ENCODE results near the gene ZNF117. TPM values are rescaled to one million over a fixed set of nuclear protein-coding genes. Genes with fewer than 3 reads are reported as not detected.
"Not testable (repeated sequence)": the region's sequence is repeated elsewhere in the genome, so short reads cannot be mapped to it uniquely, and the experiment has no call there.

Gene ZNF117
- total and polyA plus RNA-seq, 2 donors (not counting 3 experiments of a cell fraction or from before 2014, with no cell fraction given), result 5.9 to 12.6 TPM

DNA sequence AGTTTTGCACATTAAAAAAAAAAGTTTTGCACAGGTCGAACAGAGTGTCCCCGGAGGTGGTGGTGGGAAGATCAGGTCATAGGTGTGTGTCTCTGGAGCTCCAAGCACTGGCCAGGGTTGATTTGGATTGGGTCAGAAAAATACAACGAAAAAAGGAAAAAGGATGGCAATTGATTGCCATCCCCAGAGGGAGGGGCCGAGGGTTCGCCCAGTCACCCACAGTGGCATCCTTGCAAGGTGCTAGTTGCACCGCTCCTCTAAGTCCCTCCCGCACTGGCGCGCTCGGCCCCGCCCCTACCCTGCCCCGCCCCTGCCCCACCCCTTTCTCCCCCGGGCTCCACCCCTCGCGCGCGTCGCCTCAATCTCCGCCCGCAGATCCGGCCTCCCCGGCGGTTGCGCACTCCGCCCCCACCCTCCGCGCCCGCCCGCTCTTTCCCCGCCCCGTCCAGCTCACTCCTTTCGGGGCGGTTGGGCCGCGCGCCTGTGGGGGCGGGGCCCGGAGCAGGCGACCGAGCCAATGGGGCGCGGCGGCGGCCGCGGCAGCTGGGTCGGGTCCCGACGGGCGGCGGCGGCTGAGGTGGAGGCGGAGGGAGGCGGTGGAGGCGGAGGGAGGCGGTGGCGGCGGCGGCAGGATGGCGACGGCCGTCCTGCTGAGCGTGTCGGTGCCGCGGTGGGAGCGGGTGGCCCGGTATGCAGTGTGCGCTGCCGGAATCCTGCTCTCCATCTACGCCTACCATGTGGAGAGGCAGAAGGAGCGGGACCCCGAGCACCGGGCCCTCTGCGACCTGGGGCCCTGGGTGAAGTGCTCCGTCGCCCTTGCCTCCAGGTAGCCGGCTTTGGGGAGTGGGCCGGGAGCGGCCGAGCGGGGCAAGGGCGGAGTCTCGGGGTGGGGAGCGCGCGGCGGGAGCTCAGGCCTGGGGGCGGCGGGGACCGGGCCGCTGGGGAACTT is 47.2 kb upstream of the ZNF117 start:
- H3K9me1 ChIP-seq (replicated peaks; ENCODE audit: control insufficient read depth, extremely low read depth, insufficient read depth, low read length), result no peaks in the 10 kb centered on the region
- intact Hi-C loops (cut with micrococcal nuclease), result loop anchor here (1.0 to 2.0 kb wide), 2 partner anchors 32 to 135 kb away; partner anchors contain the start of genes ERV3-1 and ZNF273
- DNase-seq (ENCODE audit: low read depth, low spot score) (peak; percentile 92), FAIRE-seq (peak; percentile 28)
- peaks cover 16% of the 10 kb centered on the region for H3K79me2 ChIP-seq (ENCODE audit: control insufficient read depth, insufficient read depth, low read length)
- H2AFZ ChIP-seq (ENCODE audit: low read depth, low read length), result peak overlapping the region; percentile 41
- dilution Hi-C loops (cut with MboI; ENCODE audit: extremely low pct_ligation_motif_present, low sequenced_read_pairs), result no loop called here
- H3K4me3 ChIP-seq (replicated peaks in 1 of 3; ENCODE audit: insufficient read depth in 1 of 3, low read depth in 1 of 3, low read length in 3 of 3), result peak overlapping the region in 2 of 3 experiments; percentile 3 to 67
- CTCF ChIA-PET, result no interaction called here
- peak overlapping the region; percentile 55 for H3K9ac ChIP-seq (replicated peaks; ENCODE audit: extremely low read depth, insufficient read depth, low read length)
- TF ChIP-seq POLR2AphosphoS5 (IDR thresholded peaks at IDR 0.05; ENCODE audit: insufficient read depth, low read depth, low read length), result peak; percentile 41
- TF ChIP-seq JUN (IDR thresholded peaks at IDR 0.05; ENCODE audit: borderline replicate concordance, insufficient read depth, insufficient read length, low read depth), result no peak
- TF ChIP-seq POLR2A (IDR thresholded peaks at IDR 0.05; ENCODE audit: low read depth, low read length), result peak; percentile 43
- no peak for TF ChIP-seq MAX (IDR thresholded peaks at IDR 0.05; ENCODE audit: insufficient read depth, insufficient read length)
- TF ChIP-seq GATA2 (IDR thresholded peaks at IDR 0.05; ENCODE audit: insufficient read depth, insufficient read length, low read depth, low read length), result no peak
- no TSS peak for BruUV-seq (replicated peaks)
- H3K9me3 ChIP-seq (replicated peaks; ENCODE audit: control insufficient read depth, insufficient read depth, low read length), result no peaks in the 10 kb centered on the region
- POLR2A ChIA-PET, result interaction anchor here (1.7 kb wide), 1 partner anchor 32 kb away, joined by 5 read pairs; the partner anchor contains the start of gene ERV3-1
- no peaks in the 10 kb centered on the region for H4K20me1 ChIP-seq (replicated peaks; ENCODE audit: control insufficient read depth, extremely low read depth, insufficient read depth, low read length)
- H3K4me1 ChIP-seq (ENCODE audit: control insufficient read depth, extremely low read depth, insufficient read depth, low read length), result peaks cover 7% of the 10 kb centered on the region
- no peaks in the 10 kb centered on the region for H3K27me3 ChIP-seq (ENCODE audit: control insufficient read depth in 2 of 2, insufficient read depth in 2 of 2, low read length in 2 of 2)
- peak overlapping the region; percentile 5 for H3K27ac ChIP-seq (ENCODE audit: insufficient read depth, low read depth, low read length)
- no peak overlapping the region for H3K4me2 ChIP-seq (ENCODE audit: insufficient read depth, low read length)
- H3K36me3 ChIP-seq (ENCODE audit: control insufficient read depth in 2 of 2, extremely low read depth in 1 of 2, insufficient read depth in 2 of 2, low read length in 2 of 2), result no peaks in the 10 kb centered on the region

DNA sequence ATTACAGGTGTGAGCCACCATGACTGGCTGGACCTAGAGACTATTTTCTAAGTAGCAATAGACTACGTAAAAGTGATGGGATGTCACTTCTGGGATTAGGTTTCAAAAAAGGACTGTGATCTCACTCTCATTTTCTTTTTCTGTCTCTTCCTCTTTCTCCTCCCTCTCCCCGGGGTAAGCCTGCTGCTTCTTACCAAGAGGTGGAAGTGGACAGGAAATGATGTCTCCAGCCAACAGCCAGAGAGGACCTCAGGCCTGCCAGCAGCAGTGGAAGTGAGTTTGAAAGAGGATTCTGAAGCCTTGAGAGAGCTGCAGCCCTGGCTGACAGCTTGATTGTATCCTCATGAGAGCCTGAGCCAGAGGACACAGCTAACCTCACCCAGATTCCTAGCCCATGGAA is 45.7 kb upstream of the ZNF117 start:
- H3K4me3 ChIP-seq (replicated peaks in 1 of 3; ENCODE audit: insufficient read depth in 1 of 3, low read depth in 1 of 3, low read length in 3 of 3); H3K27me3 ChIP-seq (ENCODE audit: control insufficient read depth in 2 of 2, insufficient read depth in 2 of 2, low read length in 2 of 2); H3K9me1 ChIP-seq (replicated peaks; ENCODE audit: control insufficient read depth, extremely low read depth, insufficient read depth, low read length); H3K27ac ChIP-seq (ENCODE audit: insufficient read depth, low read depth, low read length); BruUV-seq (replicated peaks); dilution Hi-C loops (cut with MboI; ENCODE audit: extremely low pct_ligation_motif_present, low sequenced_read_pairs); H4K20me1 ChIP-seq (replicated peaks; ENCODE audit: control insufficient read depth, extremely low read depth, insufficient read depth, low read length); DNase-seq (ENCODE audit: low read depth, low spot score); H3K4me1 ChIP-seq (ENCODE audit: control insufficient read depth, extremely low read depth, insufficient read depth, low read length); H3K36me3 ChIP-seq (ENCODE audit: control insufficient read depth in 2 of 2, extremely low read depth in 1 of 2, insufficient read depth in 2 of 2, low read length in 2 of 2); H3K4me2 ChIP-seq (ENCODE audit: insufficient read depth, low read length); H3K9me3 ChIP-seq (replicated peaks; ENCODE audit: control insufficient read depth, insufficient read depth, low read length); H2AFZ ChIP-seq (ENCODE audit: low read depth, low read length); intact Hi-C loops (cut with micrococcal nuclease); H3K9ac ChIP-seq (replicated peaks; ENCODE audit: extremely low read depth, insufficient read depth, low read length): not testable (repeated sequence)
- CTCF ChIA-PET, result interaction anchor here (0.6 kb wide), 1 partner anchor 318 kb away, joined by 4 read pairs; no protein-coding TSS in a partner anchor
- FAIRE-seq, result peak; percentile 62
- H3K79me2 ChIP-seq (ENCODE audit: control insufficient read depth, insufficient read depth, low read length), result peaks cover 12% of the 10 kb centered on the region
- POLR2A ChIA-PET, result interaction anchor here (0.6 kb wide), 1 partner anchor 473 kb away, joined by 4 read pairs; no protein-coding TSS in a partner anchor

- H2AFZ ChIP-seq (ENCODE audit: low read depth, low read length); CTCF ChIA-PET; H3K4me2 ChIP-seq (ENCODE audit: insufficient read depth, low read length); BruUV-seq (replicated peaks); H3K9ac ChIP-seq (replicated peaks; ENCODE audit: extremely low read depth, insufficient read depth, low read length); H3K4me1 ChIP-seq (ENCODE audit: control insufficient read depth, extremely low read depth, insufficient read depth, low read length); H3K27ac ChIP-seq (ENCODE audit: insufficient read depth, low read depth, low read length); intact Hi-C loops (cut with micrococcal nuclease); FAIRE-seq; DNase-seq (ENCODE audit: low read depth, low spot score); H4K20me1 ChIP-seq (replicated peaks; ENCODE audit: control insufficient read depth, extremely low read depth, insufficient read depth, low read length); POLR2A ChIA-PET; dilution Hi-C loops (cut with MboI; ENCODE audit: extremely low pct_ligation_motif_present, low sequenced_read_pairs); H3K4me3 ChIP-seq (replicated peaks in 1 of 3; ENCODE audit: insufficient read depth in 1 of 3, low read depth in 1 of 3, low read length in 3 of 3); H3K9me3 ChIP-seq (replicated peaks; ENCODE audit: control insufficient read depth, insufficient read depth, low read length); H3K9me1 ChIP-seq (replicated peaks; ENCODE audit: control insufficient read depth, extremely low read depth, insufficient read depth, low read length); H3K27me3 ChIP-seq (ENCODE audit: control insufficient read depth in 2 of 2, insufficient read depth in 2 of 2, low read length in 2 of 2); H3K36me3 ChIP-seq (ENCODE audit: control insufficient read depth in 2 of 2, extremely low read depth in 1 of 2, insufficient read depth in 2 of 2, low read length in 2 of 2): not testable (repeated sequence)
- peaks cover 12% of the 10 kb centered on the region for H3K79me2 ChIP-seq (ENCODE audit: control insufficient read depth, insufficient read depth, low read length)
These were observed 44.6 kb upstream of the ZNF117 start for GRCh38 chr7:65035469-65035868.
